HUDEP-2 (cell line): Measurements from ENCODE around the gene PDE1A.
"Not testable (repeated sequence)": the region's sequence is repeated elsewhere in the genome, so short reads cannot be mapped to it uniquely, and the experiment has no call there.

Experiments used
- DNase-seq, 76 experiments: peaks; one replicate each; lab custom pipeline; 2025; ENCODE audit not compliant: unreplicated experiment in 76 of 76; lab: John Stamatoyannopoulos, UW

PDE1A gene

GRCh38 chr2:182412858-182413257 is 14.0 kb downstream of the PDE1A start:
- no peak for DNase-seq

- no peak for DNase-seq
These were observed 16.7 kb downstream of the PDE1A start for GRCh38 chr2:182410120-182410519.

GRCh38 chr2:182406221-182406620 is 20.6 kb downstream of the PDE1A start:
- no peak for DNase-seq

- DNase-seq: no peak
These were observed 21.8 kb downstream of the PDE1A start for GRCh38 chr2:182404975-182405561.

- no peak for DNase-seq
These were observed 22.7 kb downstream of the PDE1A start for GRCh38 chr2:182404092-182404491.

- DNase-seq: no peak
These were observed 33.5 kb downstream of the PDE1A start for GRCh38 chr2:182393270-182393760.

GRCh38 chr2:182391443-182391842 is 35.4 kb downstream of the PDE1A start:
- DNase-seq: no peak

GRCh38 chr2:182386267-182386880 is 40.5 kb downstream of the PDE1A start:
- DNase-seq: not testable (repeated sequence)

GRCh38 chr2:182384860-182385259 is 42.0 kb downstream of the PDE1A start:
- no peak for DNase-seq

- DNase-seq: no peak
These were observed 45.6 kb downstream of the PDE1A start for GRCh38 chr2:182381225-182381624.

GRCh38 chr2:182379241-182379640 is 47.6 kb downstream of the PDE1A start:
- no peak for DNase-seq

GRCh38 chr2:182378759-182379158 is 48.1 kb downstream of the PDE1A start:
- DNase-seq: no peak

GRCh38 chr2:182377467-182377866 is 49.4 kb downstream of the PDE1A start:
- DNase-seq: no peak

- DNase-seq: no peak
These were observed 51.0 kb downstream of the PDE1A start for GRCh38 chr2:182375862-182376261.

GRCh38 chr2:182372661-182373060 is 54.2 kb downstream of the PDE1A start:
- no peak for DNase-seq

- no peak for DNase-seq
These were observed 57.8 kb downstream of the PDE1A start for GRCh38 chr2:182368996-182369395.

- DNase-seq: no peak
These were observed 58.4 kb downstream of the PDE1A start for GRCh38 chr2:182368446-182368845.

- no peak for DNase-seq
These were observed 59.4 kb downstream of the PDE1A start for GRCh38 chr2:182367401-182367800.

- DNase-seq: no peak
These were observed 60.2 kb downstream of the PDE1A start for GRCh38 chr2:182366628-182367027.

GRCh38 chr2:182365855-182366254 is 61.0 kb downstream of the PDE1A start:
- DNase-seq: no peak

GRCh38 chr2:182361477-182361876 is 65.4 kb downstream of the PDE1A start:
- no peak for DNase-seq

GRCh38 chr2:182360663-182361260 is 66.1 kb downstream of the PDE1A start:
- no peak for DNase-seq
